Kidney (tissue), 14 donors: ENCODE measurements around the gene BLACAT1. TPM values are rescaled to one million over a fixed set of nuclear protein-coding genes. Genes with fewer than 3 reads are reported as not detected.

ENCODE experiments used
- DNase-seq, 5 donors: peaks; one replicate each; pipeline ENCODE4 v3.0.0-alpha.2; 2013 to 2020
- FAIRE-seq: peaks from 2 replicates; lab custom pipeline; 2012; peaks lifted over from hg19 to GRCh38; lab: Jason Lieb, UNC
- H3K27ac ChIP-seq, 2 donors: one replicate each; pipeline ENCODE4 v1.7.0; 2013; ENCODE audit warnings: low read depth in 2 of 2, low read length in 2 of 2, inconsistent platforms in 1 of 2
- H3K27me3 ChIP-seq: one replicate; pipeline ENCODE4 v1.7.1; 2013; ENCODE audit warnings: low read length, inconsistent platforms; ENCODE audit not compliant: control insufficient read depth, insufficient read depth
- H3K36me3 ChIP-seq, 3 donors: one replicate each; pipeline versions ENCODE4 v1.7.0 to v1.7.1; 2013; ENCODE audit warnings: low read length in 3 of 3, control low read depth in 1 of 3, inconsistent platforms in 1 of 3; ENCODE audit not compliant: insufficient read depth in 3 of 3, control insufficient read depth in 2 of 3
- H3K4me1 ChIP-seq, 3 donors: one replicate each; pipeline versions ENCODE4 v1.7.0 to v1.7.1; 2013; ENCODE audit warnings: low read length in 3 of 3, inconsistent platforms in 1 of 3, low read depth in 1 of 3; ENCODE audit not compliant: control insufficient read depth in 2 of 3, insufficient read depth in 2 of 3
- H3K4me3 ChIP-seq, 3 donors: one replicate each; pipeline versions ENCODE4 v1.7.0 to v1.8.1; 2013; ENCODE audit warnings: low read length in 3 of 3, control low read depth in 1 of 3, inconsistent platforms in 1 of 3
- H3K9ac ChIP-seq, 3 donors: one replicate each; pipeline versions ENCODE4 v1.7.0 to v1.7.1; 2013; ENCODE audit warnings: low read length in 3 of 3, control low read depth in 1 of 3, inconsistent platforms in 1 of 3
- H3K9me3 ChIP-seq, 3 donors: one replicate each; pipeline versions ENCODE4 v1.7.0 to v1.7.1; 2013; ENCODE audit warnings: low read length in 3 of 3, control low read depth in 1 of 3, inconsistent platforms in 1 of 3; ENCODE audit not compliant: control insufficient read depth in 2 of 3, insufficient read depth in 1 of 3
- CTCF ChIP-seq: IDR thresholded peaks from 3 replicates; pipeline ENCODE4 v1.5.1; 2012; ENCODE audit warnings: mild to moderate bottlenecking, moderate library complexity, borderline replicate concordance; ENCODE audit not compliant: insufficient read depth; ENCODE audit errors: extremely low read depth
- intact Hi-C: fragments of 100-400 bp; cut with DNase I; formaldehyde crosslinking; loops from one replicate; pipeline ENCODE4 v1.11.1; 2022
- polyA plus RNA-seq: library from polyadenylated mRNA; stranded (reverse); fragments of 350-450 nt; fragmentation: Illumina TruSeq; extraction: RNeasy Lipid Tissue Mini Kit (QIAGEN cat#74804); gene quantifications from one replicate; pipeline ENCODE4 v1.2.3, GENCODE V29; 2014; ENCODE audit warnings: low read depth, low replicate concordance; ENCODE audit not compliant: insufficient read depth
- total RNA-seq: library from RNA; stranded (reverse); fragmentation: NEBNext Ultra II Directional; extraction: Animal tissue kit (Norgen Biotek cat#: 25700); gene quantifications from one replicate; pipeline ENCODE4 v1.2.1, GENCODE V29; 2021
- donor health status: control.
- donor health status: control.
- donor health status: control.
- donor health status: control.
- donor health status: control.
- donor health status: DM: yes; HTN: yes; CAD: no.
- donor health status: Normal renal cell carcinoma (clear cell type).

The BLACAT1 gene
- total and polyA plus RNA-seq, 2 donors from 2014 or later = 0.37 to 4.3 TPM

- H3K4me1 ChIP-seq = peaks cover 0 to 4% (median 0%) of the 10 kb centered on the region in 3 donors
- no peak overlapping the region for H3K4me3 ChIP-seq
- TF ChIP-seq CTCF = no peak
- H3K9me3 ChIP-seq = no peaks in the 10 kb centered on the region
- no peak overlapping the region for H3K27ac ChIP-seq
- H3K36me3 ChIP-seq = no peaks in the 10 kb centered on the region
- no peak overlapping the region for H3K9ac ChIP-seq
- intact Hi-C loops = no loop called here
- no peaks in the 10 kb centered on the region for H3K27me3 ChIP-seq
- DNase-seq (no peak), FAIRE-seq (no peak)
These were observed 43.9 kb upstream of the BLACAT1 start for GRCh38 chr1:205499789-205500188.

- no peaks in the 10 kb centered on the region for H3K27me3 ChIP-seq
- H3K27ac ChIP-seq = no peak overlapping the region
- peaks cover 0 to 12% (median 2%) of the 10 kb centered on the region in 3 donors for H3K4me1 ChIP-seq
- H3K36me3 ChIP-seq = no peaks in the 10 kb centered on the region
- intact Hi-C loops = no loop called here
- H3K9me3 ChIP-seq = no peaks in the 10 kb centered on the region
- TF ChIP-seq CTCF = no peak
- H3K9ac ChIP-seq = no peak overlapping the region
- H3K4me3 ChIP-seq = no peak overlapping the region
- FAIRE-seq (no peak), DNase-seq (no peak)
These were observed 41.5 kb upstream of the BLACAT1 start for GRCh38 chr1:205497351-205497750.

GRCh38 chr1:205496661-205497060 lies 40.8 kb upstream of the BLACAT1 start:
- no peak for DNase-seq
- Histone ChIP-seq H3K27me3 (no peaks in the 10 kb centered on the region), H3K27ac (no peak overlapping the region), H3K9ac (no peak overlapping the region), H3K4me1 (peaks cover 0 to 14% (median 5%) of the 10 kb centered on the region in 3 donors), H3K4me3 (no peak overlapping the region), H3K9me3 (no peaks in the 10 kb centered on the region), H3K36me3 (no peaks in the 10 kb centered on the region)
- TF ChIP-seq CTCF = no peak
- intact Hi-C loops = no loop called here
- FAIRE-seq = no peak
